ENCODE data around the gene POLD4. TPM values are rescaled to one million over a fixed set of nuclear protein-coding genes. Genes with fewer than 3 reads are reported as not detected.
A peak's percentile ranks its signal among the peaks of the same experiment; 100 is the strongest.

POLD4 gene
- total RNA-seq, 1 donor = 43.2 TPM

DNA sequence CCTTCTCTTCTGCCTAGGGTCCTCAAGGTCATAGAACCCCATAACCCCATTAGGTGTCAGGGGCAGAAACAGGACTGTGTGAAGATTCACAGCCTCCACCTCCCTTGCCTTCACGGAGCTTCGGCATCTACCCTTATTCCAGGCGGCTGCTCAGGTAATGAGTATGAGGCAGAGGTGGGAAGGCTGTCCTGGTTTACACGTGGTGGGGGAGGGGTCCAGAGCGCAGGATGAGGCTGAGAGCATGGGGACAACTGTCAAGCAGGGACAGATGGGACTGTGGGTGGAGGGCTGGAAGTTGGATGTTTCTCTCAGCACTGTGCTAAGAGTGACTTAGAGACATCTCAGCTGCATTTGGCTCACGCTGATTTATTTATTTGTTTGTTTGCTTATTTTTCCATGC is 34.2 kb upstream of the POLD4 start:
- TF ChIP-seq CTCF (IDR thresholded peaks at IDR 0.05; ENCODE audit: insufficient read depth, low read depth, low read length) = no peak
- no peak overlapping the region for H3K4me3 ChIP-seq (ENCODE audit: low read depth, low read length)
- no peak for DNase-seq (ENCODE audit: low read depth)

DNA sequence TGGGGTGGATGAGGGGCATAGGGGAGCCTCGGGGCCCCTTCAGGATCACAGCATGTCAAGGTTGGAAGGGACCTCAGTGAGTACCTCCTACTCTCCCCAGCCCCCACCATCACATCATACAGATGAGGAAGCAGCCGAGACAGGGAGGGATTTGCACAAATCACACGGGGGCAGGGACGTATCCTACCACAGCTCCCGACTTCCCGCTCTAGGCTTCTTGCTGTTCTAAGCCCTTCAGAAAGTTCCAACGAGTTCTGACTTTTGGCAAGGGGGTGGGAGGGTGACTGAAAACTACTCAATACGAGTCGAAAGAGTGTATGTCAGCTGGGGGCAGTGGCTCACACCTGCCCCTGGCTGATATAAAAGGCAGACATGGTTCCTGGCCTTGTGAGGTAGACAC is 33.7 kb upstream of the POLD4 start:
- DNase-seq (ENCODE audit: low read depth) = no peak
- no peak for TF ChIP-seq CTCF (IDR thresholded peaks at IDR 0.05; ENCODE audit: insufficient read depth, low read depth, low read length)
- no peak overlapping the region for H3K4me3 ChIP-seq (ENCODE audit: low read depth, low read length)

GRCh38 chr11:67384851-67385366 is 31.6 kb upstream of the POLD4 start:
- H3K4me3 ChIP-seq (ENCODE audit: low read depth, low read length) = no peak overlapping the region
- DNase-seq (ENCODE audit: low read depth) = no peak
- TF ChIP-seq CTCF (IDR thresholded peaks at IDR 0.05; ENCODE audit: insufficient read depth, low read depth, low read length) = no peak

GRCh38 chr11:67382276-67383136 is 29.2 kb upstream of the POLD4 start:
- H3K4me3 ChIP-seq (ENCODE audit: low read depth, low read length) = no peak overlapping the region
- DNase-seq (ENCODE audit: low read depth) = peak; percentile 76
- TF ChIP-seq CTCF (IDR thresholded peaks at IDR 0.05; ENCODE audit: insufficient read depth, low read depth, low read length) = peak; percentile 99

DNA sequence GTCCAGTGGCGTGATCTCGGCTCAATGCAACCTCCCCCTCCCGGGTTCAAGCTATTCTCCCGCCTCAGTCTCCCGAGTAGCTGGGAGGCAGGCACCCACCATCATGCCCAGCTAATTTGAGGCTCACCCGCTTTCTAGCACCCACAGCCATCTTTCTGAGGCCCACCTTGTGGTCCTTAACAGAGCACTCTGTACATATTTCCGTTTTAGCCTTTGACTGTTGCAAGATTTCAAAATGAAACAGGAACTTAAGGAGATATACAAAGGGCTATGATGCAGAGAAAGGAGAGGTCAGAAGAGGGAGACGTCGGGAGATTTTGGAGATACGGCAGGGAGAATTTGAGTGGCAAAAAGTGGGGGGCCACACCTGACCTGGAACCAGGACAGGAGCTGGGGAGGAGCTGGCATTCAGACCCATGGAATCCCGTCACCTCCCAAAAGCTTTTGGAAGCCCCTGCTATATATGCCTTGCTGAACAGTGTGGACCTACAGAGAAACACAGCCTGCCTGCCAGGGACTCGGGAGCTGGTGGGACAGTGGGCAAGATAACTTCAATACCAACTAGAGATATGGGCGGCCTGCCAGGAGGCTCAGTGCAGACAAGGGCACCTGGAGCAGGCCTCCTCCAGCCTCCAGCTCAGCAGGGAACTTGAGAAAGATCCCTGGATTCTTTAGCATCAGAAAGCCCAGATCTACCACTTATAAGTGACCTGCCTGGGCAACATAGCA is 28.1 kb upstream of the POLD4 start:
- DNase-seq (ENCODE audit: low read depth) = no peak
- no peak overlapping the region for H3K4me3 ChIP-seq (ENCODE audit: low read depth, low read length)
- TF ChIP-seq CTCF (IDR thresholded peaks at IDR 0.05; ENCODE audit: insufficient read depth, low read depth, low read length) = no peak

DNA sequence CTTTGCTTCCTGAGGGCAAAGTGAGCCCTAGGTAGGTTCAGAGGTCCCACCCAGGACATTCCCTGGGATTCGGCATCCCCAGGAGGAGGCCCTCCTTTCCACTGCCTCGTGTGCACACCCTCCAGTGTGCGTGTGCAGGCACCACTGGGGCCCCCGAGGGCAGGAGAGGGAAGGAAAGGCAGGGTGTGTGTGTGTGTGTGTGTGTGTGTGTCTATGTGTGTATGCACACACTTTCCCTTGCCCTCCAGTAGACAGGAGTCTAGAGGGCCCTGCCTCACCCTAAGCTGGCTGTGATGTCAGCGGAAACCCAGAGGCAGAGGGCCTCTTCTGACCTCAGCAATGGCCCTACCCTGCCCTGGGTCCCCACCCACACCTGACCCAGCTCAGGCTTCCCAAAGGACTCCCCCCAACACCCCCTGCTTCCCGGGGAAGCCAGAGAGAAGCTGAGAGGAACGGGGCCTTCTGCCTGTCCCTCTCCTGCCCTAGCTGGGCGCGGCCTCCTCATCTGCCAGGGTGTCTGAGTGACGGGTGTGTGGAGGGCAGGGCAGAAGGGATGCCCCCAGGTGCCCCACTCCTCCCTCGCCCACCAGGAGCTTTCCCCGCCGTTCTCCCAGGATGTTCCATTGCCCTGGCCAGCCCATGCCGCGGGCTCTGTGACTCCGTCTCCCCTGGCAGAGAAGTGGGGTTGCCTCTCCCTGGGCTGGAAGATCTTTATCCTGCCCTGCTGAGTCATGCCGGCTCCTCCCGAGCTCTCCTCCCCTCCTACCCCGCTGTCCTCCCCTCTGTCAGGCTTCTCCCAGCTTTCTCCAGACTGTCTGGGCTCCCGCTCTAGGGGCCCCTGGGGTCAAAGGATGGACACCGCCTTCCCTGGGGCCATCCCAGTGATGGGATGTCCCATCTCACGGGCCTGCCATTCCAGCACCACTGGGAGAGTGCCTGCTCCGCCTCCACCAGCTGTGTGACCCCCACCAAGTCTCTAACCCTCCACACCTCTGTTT is 26.0 kb upstream of the POLD4 start:
- H3K4me3 ChIP-seq (ENCODE audit: low read depth, low read length) = no peak overlapping the region
- TF ChIP-seq CTCF (IDR thresholded peaks at IDR 0.05; ENCODE audit: insufficient read depth, low read depth, low read length) = no peak
- peak; percentile 73 for DNase-seq (ENCODE audit: low read depth)
